Activated CD4-positive, alpha-beta T cell treated with anti-CD3 and anti-CD28 coated beads, Interleukin-2, amount 10 ng/mL, durations not matched to agents 24 days and 14 days (primary cell): ENCODE measurements around the gene ANO3. TPM values are rescaled to one million over a fixed set of nuclear protein-coding genes. Genes with fewer than 3 reads are reported as not detected.

Experiments used
- DNase-seq: peaks from one replicate; pipeline ENCODE4 v3.0.0; 2022
- H3K27ac Mint-ChIP-seq: one replicate; pipeline ENCODE4 v1.8.0; 2022; ENCODE audit warnings: mild to moderate bottlenecking, mixed read lengths
- H3K27me3 Mint-ChIP-seq: one replicate; pipeline ENCODE4 v1.8.0; 2022; ENCODE audit warnings: mixed read lengths
- H3K36me3 Mint-ChIP-seq: one replicate; pipeline ENCODE4 v1.8.0; 2022; ENCODE audit warnings: low read depth, mild to moderate bottlenecking, mixed read lengths
- H3K4me1 Mint-ChIP-seq: one replicate; pipeline ENCODE4 v1.8.0; 2021; ENCODE audit warnings: mixed read lengths
- H3K4me3 Mint-ChIP-seq: one replicate; pipeline ENCODE4 v1.8.0; 2022; ENCODE audit warnings: mild to moderate bottlenecking, moderate library complexity, mixed read lengths
- H3K9me3 Mint-ChIP-seq: one replicate; pipeline ENCODE4 v1.8.0; 2021; ENCODE audit warnings: mixed read lengths
- intact Hi-C: fragments of 100-400 bp; cut with micrococcal nuclease; formaldehyde crosslinking; loops from one replicate; pipeline ENCODE4 v1.15.1; 2023
- total RNA-seq: library from RNA; stranded (reverse); gene quantifications from 2 replicates; pipeline ENCODE4 v1.2.3, GENCODE V29; 2022

The ANO3 gene
- total RNA-seq, 1 donor from 2014 or later: not detected

DNA sequence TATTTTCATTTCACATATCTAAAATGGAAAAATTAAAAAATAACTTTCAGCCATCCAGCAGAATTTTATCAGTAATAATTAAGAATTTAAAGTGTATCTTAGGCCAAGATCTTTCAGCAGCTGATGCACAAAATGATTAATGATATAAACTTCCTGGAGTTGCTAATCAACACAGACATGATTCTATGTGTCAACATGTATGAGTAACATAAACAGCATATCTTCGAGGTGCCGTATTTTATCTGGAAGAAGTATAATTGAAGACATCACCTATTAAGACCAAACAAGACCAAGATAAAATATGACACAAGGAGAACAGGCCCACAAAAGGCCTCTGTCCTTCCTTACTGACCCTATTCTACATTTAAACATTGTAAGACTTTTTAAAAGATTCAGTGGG is 344.7 kb downstream of the ANO3 start:
- Mint-ChIP-seq H3K4me3 (no peak overlapping the region), H3K36me3 (no peaks in the 10 kb centered on the region), H3K27me3 (no peaks in the 10 kb centered on the region), H3K9me3 (no peaks in the 10 kb centered on the region), H3K4me1 (no peaks in the 10 kb centered on the region), H3K27ac (no peak overlapping the region)
- no peak for DNase-seq
- intact Hi-C loops: no loop called here

DNA sequence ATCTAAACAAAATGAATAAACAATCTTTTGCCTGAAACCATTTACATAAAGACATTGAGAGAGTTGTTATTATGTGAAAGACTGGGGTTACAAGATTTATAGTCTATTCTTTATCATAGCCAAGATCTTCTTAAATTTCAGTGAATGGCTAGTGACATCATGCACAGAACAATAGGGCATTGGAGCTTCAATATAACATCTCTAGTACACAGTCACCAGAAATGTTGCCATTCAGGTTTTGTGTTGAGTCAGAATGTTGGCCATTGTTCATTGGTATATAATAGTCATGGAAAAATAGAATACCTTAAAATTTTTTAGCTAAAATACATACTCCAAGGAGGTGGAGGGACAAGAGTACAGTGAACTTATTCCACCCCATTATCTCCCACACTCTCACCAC is 345.6 kb downstream of the ANO3 start:
- intact Hi-C loops: no loop called here
- H3K27ac Mint-ChIP-seq: no peak overlapping the region
- no peaks in the 10 kb centered on the region for H3K36me3 Mint-ChIP-seq
- DNase-seq: no peak
- no peaks in the 10 kb centered on the region for H3K4me1 Mint-ChIP-seq
- H3K27me3 Mint-ChIP-seq: no peaks in the 10 kb centered on the region
- H3K4me3 Mint-ChIP-seq: no peak overlapping the region
- no peaks in the 10 kb centered on the region for H3K9me3 Mint-ChIP-seq

DNA sequence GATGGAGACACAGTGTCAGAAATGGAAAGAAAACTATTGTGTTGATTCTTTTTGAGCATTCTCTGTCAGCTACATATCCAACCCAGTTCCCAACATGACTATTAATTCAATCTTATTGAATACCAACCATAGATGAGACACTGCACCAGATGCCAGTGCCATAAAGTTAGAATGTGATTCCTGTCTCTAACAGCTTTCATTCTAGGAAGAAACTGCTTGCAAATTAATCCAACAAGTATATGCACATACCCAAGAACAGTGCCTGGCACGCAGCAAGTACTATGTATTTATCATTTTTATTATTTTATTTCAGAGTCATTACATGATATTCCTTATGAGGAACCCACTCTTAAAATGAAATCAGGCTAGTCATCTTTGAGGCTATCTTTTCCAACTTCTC is 355.4 kb downstream of the ANO3 start:
- DNase-seq: no peak
- intact Hi-C loops: no loop called here
- no peaks in the 10 kb centered on the region for H3K36me3 Mint-ChIP-seq
- H3K27ac Mint-ChIP-seq: no peak overlapping the region
- no peak overlapping the region for H3K4me3 Mint-ChIP-seq
- H3K4me1 Mint-ChIP-seq: no peaks in the 10 kb centered on the region
- no peaks in the 10 kb centered on the region for H3K9me3 Mint-ChIP-seq
- H3K27me3 Mint-ChIP-seq: no peaks in the 10 kb centered on the region

DNA sequence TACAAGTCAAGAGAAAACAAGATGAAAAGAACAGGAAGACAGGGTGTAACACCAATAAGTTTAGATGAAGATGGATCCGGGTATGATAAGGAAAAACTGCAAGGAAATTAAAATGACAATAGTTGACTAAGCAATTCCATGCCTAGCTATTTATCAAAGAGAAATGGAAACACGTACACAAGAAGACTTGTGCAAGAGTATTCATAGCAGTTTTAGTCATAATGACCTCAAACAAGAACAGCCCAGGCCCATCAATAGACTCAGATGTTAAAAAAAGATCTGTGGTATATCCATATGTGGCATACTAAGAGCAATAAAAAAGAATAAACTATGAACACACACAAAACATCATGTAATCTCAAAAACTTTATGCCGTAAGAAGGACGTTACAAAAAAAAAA is 356.8 kb downstream of the ANO3 start:
- Mint-ChIP-seq H3K27me3 (no peaks in the 10 kb centered on the region), H3K4me1 (no peaks in the 10 kb centered on the region), H3K27ac (no peak overlapping the region), H3K9me3 (no peaks in the 10 kb centered on the region), H3K4me3 (no peak overlapping the region), H3K36me3 (no peaks in the 10 kb centered on the region)
- intact Hi-C loops: no loop called here
- no peak for DNase-seq

DNA sequence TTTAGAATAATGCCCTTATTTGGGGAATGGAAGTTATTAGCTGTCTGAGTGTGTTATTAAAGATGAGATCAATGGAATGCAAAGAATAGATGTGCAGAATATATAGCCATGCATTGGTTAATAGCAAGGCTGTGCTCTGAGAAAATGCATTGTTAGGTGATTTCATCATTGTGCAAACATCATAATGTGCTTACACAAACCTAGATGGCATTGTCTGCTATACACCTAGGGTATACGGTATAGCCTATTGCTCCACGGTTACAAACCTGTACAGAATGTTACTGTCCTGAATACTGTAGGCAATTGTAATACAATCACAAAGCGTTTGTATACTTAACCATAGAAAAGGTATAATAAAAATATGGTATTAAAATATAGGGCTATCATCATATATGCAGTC is 364.4 kb downstream of the ANO3 start:
- Mint-ChIP-seq H3K9me3 (no peaks in the 10 kb centered on the region), H3K36me3 (no peaks in the 10 kb centered on the region), H3K27ac (no peak overlapping the region), H3K4me3 (no peak overlapping the region), H3K4me1 (no peaks in the 10 kb centered on the region), H3K27me3 (no peaks in the 10 kb centered on the region)
- intact Hi-C loops: no loop called here
- no peak for DNase-seq

DNA sequence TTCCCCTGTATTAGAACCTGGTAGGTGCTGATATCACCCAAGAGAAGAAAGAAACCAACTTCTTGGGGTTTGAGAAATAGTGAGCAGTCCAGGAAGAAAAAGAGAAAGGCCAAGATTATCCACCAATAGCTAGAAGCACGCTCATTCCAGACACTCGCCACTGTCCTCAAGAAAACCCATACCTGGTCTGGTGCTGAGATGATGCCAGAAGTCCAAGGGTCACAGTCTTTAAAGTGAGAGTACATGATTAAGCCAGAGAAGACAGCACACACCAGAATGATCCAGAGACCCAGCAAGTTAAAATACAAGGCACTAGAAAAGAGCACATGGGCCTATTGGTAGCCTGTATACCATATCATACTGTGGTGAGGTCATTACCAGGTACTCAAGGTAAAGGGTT is 366.3 kb downstream of the ANO3 start:
- Mint-ChIP-seq H3K4me3 (no peak overlapping the region), H3K27me3 (no peaks in the 10 kb centered on the region), H3K4me1 (no peaks in the 10 kb centered on the region), H3K9me3 (no peaks in the 10 kb centered on the region), H3K27ac (no peak overlapping the region), H3K36me3 (no peaks in the 10 kb centered on the region)
- intact Hi-C loops: no loop called here
- DNase-seq: no peak

DNA sequence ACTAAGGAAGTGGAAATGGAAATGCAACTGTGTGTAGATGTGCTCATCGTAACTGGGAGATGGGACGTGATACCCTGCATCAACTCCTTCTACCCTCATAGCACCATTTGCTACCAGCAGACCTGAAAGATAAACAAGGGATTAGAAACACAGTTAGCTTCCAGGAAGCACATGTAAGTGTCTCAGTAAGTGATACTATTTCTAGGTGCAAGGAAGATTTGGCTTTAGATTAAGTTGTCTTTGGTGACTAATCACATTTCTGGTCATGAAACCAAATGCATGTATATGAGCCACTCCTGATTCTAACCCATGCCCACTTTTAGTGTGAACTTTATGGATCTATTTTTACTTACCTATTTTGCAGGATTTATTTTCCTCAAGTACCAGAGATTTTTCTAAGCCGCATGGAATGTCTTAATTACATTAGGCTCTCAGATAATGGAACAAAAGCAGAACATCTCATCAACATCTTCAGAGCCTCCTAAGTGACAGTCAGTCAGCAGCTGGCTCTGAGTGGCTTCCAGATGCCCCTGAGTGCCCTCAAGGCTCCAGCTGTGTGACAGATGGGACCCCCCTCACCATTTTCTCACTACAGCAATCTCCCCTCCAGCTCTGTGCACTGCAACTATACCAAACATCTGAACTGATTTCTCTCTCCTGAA is 368.8 kb downstream of the ANO3 start:
- H3K36me3 Mint-ChIP-seq: no peaks in the 10 kb centered on the region
- H3K27ac Mint-ChIP-seq: no peak overlapping the region
- no peaks in the 10 kb centered on the region for H3K27me3 Mint-ChIP-seq
- H3K9me3 Mint-ChIP-seq: no peaks in the 10 kb centered on the region
- H3K4me3 Mint-ChIP-seq: no peak overlapping the region
- intact Hi-C loops: no loop called here
- no peak for DNase-seq
- H3K4me1 Mint-ChIP-seq: no peaks in the 10 kb centered on the region

DNA sequence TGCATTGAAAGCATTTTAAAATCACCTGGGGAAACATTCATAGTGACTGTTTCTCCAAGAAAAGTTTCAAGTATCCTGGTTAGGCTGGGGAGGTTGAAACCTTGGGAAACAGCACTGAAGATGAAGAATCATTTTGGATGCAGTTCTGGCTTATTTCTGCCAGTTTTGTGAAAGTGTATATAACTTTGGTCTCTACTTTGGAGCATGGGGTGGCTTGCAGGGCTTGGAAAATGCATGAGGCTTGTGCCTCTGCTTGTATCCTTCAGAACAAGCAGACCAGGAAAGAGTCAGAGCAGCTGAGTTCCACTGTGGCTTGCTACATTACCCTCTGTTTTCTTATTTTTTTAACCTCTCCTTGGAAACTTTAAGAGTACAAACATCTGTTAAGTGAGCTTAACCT is 370.5 kb downstream of the ANO3 start:
- Mint-ChIP-seq H3K27me3 (no peaks in the 10 kb centered on the region), H3K27ac (no peak overlapping the region), H3K4me1 (no peaks in the 10 kb centered on the region), H3K36me3 (no peaks in the 10 kb centered on the region), H3K4me3 (no peak overlapping the region), H3K9me3 (no peaks in the 10 kb centered on the region)
- no peak for DNase-seq
- intact Hi-C loops: no loop called here

DNA sequence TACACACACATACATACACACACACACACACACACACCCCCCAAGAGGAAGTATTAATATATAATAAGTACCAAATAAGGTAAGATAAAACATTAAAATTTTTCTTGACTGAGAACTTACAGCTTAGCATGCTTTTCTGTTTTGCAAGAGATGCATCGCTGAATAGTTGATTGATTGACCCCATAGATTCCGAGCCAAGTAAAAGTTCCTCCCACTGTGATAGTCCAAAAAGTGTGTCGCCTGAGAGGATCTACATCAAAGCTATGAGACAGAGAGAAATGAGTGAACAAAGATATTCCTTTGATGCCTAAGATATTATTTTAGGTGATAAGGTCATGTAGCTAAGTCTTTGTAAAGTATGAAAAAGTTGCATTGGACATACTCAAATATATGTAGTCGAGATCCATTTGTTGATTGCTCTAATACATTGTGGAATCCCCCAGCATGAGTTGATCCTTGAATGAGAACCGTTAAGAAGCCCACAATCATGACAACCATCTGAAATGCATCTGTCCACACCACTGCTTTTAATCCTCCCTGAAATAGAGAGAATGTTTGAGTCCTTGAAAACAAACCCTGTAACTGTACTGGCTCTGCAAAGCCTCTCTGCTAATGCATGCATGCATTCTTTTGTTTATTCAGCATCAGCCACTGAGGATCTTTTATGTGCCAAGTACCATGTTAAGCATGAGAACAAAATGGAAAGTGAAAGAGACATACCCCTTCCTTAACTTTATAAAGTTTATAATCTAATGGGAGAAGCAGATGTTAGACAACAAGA is 371.7 kb downstream of the ANO3 start:
- no peaks in the 10 kb centered on the region for H3K4me1 Mint-ChIP-seq
- H3K36me3 Mint-ChIP-seq: no peaks in the 10 kb centered on the region
- DNase-seq: no peak
- no peak overlapping the region for H3K4me3 Mint-ChIP-seq
- no peak overlapping the region for H3K27ac Mint-ChIP-seq
- no peaks in the 10 kb centered on the region for H3K9me3 Mint-ChIP-seq
- no peaks in the 10 kb centered on the region for H3K27me3 Mint-ChIP-seq
- intact Hi-C loops: no loop called here

DNA sequence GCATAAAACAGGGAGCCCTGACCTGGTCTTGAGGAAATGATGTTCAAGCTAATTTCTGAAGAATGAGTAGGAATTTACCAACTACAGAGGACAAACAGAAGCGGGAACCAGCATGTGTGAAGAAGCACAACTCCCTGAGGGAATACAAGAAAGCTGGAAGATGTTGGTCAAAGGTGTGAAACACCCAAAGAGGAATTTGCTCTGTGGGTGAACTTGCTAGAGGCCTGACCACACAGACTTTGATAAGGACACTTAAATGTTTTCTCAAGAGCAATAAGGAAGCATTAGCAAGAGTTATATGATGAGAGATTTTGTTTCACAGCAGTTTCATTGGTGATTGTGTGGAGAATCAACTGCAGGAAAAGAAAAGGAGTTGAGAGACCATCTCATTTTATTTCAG is 372.3 kb downstream of the ANO3 start:
- Mint-ChIP-seq H3K27ac (no peak overlapping the region), H3K9me3 (no peaks in the 10 kb centered on the region), H3K4me1 (no peaks in the 10 kb centered on the region), H3K36me3 (no peaks in the 10 kb centered on the region), H3K4me3 (no peak overlapping the region), H3K27me3 (no peaks in the 10 kb centered on the region)
- intact Hi-C loops: no loop called here
- DNase-seq: no peak

DNA sequence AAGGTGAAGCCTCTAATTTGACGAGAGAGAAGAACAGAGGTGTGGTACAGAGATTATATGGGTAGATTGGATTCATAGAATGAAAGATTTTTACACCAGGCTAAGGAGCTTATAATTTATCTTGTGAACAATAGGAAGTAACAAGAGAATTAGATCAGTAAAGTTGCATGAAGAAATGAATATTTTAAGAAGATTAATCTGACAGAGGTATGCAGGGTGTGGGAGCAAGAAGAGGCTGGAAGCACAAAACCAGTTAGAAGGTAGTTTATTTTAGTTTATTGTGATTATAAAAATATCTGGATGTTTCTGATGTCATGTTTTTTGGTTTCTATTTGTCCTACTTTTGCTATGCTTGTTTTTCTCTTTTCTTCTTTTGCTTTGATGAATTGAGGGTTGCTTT is 374.3 kb downstream of the ANO3 start:
- Mint-ChIP-seq H3K36me3 (no peaks in the 10 kb centered on the region), H3K4me1 (no peaks in the 10 kb centered on the region), H3K9me3 (no peaks in the 10 kb centered on the region), H3K27ac (no peak overlapping the region), H3K4me3 (no peak overlapping the region), H3K27me3 (no peaks in the 10 kb centered on the region)
- intact Hi-C loops: no loop called here
- no peak for DNase-seq

DNA sequence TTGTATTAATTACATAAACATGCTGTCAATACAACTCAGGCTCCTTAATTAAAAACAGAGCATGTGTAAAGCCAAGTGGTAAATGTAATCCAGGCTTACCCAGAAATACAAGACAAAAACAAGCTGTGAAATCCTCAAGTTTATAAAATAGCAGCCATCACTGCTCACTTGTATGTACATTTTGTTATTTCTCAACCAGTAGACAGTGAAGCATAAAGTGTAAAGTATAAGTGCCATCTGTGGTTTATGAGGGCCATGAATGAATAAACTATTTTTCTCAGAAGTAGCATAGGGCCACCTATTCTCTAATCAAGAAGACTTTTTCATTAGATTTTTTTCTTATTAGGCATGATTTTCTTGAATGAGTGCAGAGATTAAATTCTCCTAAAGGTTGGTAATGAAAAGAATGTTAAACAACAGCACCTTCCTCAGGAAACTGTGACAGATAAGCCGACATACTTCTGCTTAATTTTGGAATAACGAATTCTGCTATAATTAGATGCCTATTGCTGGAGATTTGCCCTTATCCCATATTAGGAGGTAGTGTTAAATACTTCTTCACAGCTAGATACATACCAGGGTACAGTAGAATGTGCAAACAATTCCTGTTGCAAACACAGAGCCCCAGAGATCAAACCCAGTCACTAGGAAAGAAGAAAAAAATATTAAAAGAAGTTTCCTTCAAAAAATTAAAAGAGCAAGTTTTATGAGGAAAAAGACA is 377.0 kb downstream of the ANO3 start:
- no peaks in the 10 kb centered on the region for H3K9me3 Mint-ChIP-seq
- H3K27me3 Mint-ChIP-seq: no peaks in the 10 kb centered on the region
- no peak overlapping the region for H3K27ac Mint-ChIP-seq
- H3K36me3 Mint-ChIP-seq: no peaks in the 10 kb centered on the region
- no peak for DNase-seq
- H3K4me3 Mint-ChIP-seq: no peak overlapping the region
- intact Hi-C loops: no loop called here
- H3K4me1 Mint-ChIP-seq: no peaks in the 10 kb centered on the region

DNA sequence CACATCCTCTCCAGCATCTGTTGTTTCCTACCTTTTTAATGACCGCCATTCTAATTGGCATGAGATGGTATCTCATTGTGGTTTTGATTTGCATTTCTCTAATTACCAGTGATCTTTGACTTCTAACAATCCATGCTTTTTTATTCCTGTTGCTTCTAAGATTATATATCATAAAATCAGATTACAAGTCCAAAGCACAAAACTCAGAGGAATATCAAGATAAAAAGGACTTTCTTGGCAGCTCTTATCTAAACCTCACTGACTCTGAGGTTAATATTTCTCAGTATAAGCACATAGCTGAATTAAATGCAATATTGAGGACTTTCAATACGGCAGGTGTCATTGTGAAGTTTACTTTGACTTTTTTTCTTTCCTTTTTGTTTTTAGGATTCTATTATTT is 378.6 kb downstream of the ANO3 start:
- Mint-ChIP-seq H3K9me3 (no peaks in the 10 kb centered on the region), H3K4me3 (no peak overlapping the region), H3K4me1 (no peaks in the 10 kb centered on the region), H3K27me3 (no peaks in the 10 kb centered on the region), H3K36me3 (no peaks in the 10 kb centered on the region), H3K27ac (no peak overlapping the region)
- intact Hi-C loops: no loop called here
- DNase-seq: no peak

DNA sequence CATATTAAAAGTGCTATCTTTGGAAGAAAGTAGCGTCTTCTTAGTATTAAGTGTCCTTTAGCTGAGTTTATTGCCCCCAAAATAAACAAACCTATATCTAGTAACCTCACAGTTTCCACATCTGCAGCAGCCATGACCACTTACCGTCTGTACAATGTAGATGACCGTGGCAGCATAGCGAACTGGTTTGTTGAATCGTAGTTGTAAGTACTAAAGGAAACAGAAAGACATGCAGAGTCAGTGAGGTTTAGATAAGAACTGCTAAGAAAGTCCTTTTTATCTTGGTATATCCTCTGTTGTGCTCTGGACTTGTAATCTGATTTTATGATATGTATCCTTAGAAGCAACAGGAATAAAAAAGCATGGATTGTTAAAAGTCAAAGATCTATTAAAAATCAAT is 380.6 kb downstream of the ANO3 start:
- H3K27me3 Mint-ChIP-seq: no peaks in the 10 kb centered on the region
- H3K9me3 Mint-ChIP-seq: no peaks in the 10 kb centered on the region
- H3K4me3 Mint-ChIP-seq: no peak overlapping the region
- DNase-seq: no peak
- H3K4me1 Mint-ChIP-seq: no peaks in the 10 kb centered on the region
- H3K36me3 Mint-ChIP-seq: no peaks in the 10 kb centered on the region
- intact Hi-C loops: no loop called here
- no peak overlapping the region for H3K27ac Mint-ChIP-seq
